Cortex of kidney (tissue), 1 donor: Measurements from ENCODE around the gene RNU6-8.

ENCODE experiments used
- DNase-seq: peaks from one replicate; lab custom pipeline; 2025; lab: John Stamatoyannopoulos, UW

The RNU6-8 gene

GRCh38 chr14:32202998-32203882 is at the start of gene RNU6-8:
Gene RNU6-8, minus strand, starts transcription at chr14:32203269.
- DNase-seq = peak; percentile 48

DNA sequence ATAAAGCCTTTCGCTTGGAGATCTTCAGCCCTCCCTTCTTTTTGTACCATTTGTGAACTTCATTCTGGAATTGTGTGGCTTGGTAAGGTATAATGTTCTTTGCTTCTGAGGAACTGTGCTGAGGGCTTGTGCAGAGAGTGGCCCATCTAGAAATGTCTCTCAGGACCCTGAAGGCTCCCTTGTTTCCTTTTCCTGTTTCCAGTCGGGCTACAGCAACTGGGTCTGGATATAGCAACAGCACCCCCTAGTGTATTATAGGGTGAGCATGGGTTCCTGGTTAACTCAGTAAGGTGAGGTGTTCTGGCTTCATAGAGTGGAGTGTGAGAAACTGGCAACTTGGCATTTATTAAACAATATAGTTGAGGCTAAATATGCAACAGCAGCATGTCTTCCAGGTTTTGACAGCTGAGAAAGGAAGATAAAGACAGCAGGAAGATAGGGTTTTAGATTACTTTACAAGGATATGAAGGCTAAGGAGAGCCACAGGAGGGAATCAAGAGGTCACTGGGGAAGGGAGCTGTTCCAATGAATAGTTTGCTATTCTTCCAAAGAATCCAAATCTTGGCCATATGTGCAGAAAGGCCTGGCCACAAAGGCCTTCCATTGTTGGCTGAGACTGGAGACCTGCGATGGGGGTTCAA is 49.1 kb upstream of the RNU6-8 start:
- no peak for DNase-seq

GRCh38 chr14:32251530-32251929 is 48.5 kb upstream of the RNU6-8 start:
- no peak for DNase-seq

DNA sequence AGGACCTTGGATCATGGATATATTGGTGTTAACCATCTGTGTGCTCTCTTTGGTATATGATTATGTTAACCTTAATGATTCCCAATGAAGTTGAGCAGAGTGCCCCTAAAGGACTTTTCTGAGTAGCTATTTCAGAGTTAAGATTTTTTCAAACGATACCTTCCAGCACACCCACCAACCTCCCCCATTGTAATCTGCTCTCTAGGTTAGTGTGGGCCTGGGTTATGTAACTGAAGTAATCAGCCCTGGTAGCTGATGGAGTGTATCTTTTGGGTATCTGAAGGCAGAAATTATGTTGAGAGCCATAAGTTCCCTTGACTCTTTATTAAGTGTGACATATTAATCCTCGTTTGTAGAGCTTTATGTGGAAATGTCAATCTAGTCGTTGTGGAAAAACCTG is 47.6 kb upstream of the RNU6-8 start:
- DNase-seq = no peak

DNA sequence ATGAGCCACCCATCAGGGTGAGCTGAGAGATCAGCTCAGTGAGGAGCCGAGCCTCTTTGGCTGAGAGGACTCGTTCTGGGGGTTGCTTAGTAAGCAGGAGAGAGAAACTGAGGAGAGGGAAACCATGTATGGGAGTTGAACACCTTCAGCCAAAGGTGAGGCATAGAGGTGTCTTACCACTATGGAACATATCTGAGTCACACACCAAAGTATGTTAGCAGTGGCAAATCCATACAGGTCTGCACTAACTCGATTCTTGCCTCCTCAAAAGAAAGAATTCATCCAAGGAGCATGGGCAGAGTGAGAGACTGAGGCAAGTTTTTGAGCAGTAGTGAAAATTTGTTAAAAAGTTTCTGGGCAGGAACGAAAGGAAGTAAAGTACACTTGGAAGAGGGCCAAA is 46.7 kb upstream of the RNU6-8 start:
- DNase-seq = no peak

- DNase-seq = no peak
These were observed 46.3 kb upstream of the RNU6-8 start for GRCh38 chr14:32249371-32249770.

GRCh38 chr14:32246751-32247150 is 43.7 kb upstream of the RNU6-8 start:
- no peak for DNase-seq

GRCh38 chr14:32244404-32244803 is 41.3 kb upstream of the RNU6-8 start:
- DNase-seq = no peak

DNA sequence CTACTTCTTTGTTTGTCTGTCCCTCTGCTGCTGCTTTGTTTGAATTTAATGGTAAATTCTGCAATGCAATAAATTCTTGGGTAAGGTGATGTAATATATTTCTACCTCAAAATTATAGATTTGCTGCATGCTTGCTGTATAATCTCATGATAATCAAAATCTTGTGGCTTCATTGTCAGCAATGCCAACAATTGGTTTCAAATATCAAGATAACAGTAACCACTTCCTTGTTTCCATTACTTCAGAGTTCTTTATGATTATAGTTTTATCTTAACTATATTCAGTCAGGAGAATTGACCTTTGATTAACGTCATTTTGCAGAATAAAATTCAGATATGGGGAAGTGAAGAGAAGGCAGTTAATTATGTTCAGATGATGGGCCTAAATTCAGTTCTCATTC is 30.2 kb upstream of the RNU6-8 start:
- DNase-seq = no peak

DNA sequence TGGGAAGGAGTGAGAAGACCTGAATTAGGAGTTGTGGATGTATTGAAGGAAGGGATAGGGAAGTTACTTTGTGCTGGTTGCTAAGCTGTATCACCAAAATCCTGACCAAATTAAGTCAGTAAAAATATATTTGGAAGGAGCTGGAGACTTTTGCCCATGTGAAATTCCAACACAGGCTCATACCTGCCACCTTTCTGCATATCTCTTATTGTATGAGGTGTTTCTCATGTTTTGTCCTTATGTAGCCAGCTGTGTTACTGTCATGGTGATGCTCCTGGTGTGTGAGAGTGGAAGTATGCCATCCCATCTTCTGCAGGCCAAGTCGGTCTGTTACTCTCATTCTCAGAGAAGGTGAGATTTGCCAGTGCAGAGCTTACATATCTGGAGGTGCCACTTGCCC is 29.4 kb upstream of the RNU6-8 start:
- DNase-seq = no peak

DNA sequence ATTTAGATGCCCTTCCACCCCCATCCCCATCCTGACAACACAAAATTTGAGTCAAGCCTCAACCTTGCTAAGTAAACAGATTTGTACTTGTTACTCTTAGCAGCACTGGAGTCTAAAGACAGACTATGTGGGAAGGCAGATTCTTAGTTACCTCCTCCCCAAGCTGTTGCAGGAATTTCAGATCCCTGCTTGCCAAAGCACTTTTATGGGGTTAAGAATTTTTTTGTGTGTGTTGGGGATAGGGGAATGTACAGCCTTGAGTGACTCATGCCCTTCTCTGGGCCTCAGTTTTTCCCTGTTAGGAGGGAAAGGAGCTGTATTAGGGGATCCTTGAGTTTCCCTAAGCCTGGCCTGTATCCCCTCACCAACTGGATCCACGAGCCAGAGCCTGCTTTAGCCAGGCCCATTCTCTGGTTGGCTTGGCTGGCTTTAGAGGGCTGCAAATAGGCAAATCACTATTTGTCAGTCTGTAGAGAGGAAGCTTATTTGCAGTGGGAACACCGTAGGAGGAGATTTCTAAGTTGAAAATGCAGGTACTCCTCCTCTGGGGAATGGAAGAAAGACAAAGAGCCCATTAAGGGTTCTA is 27.7 kb upstream of the RNU6-8 start:
- no peak for DNase-seq

DNA sequence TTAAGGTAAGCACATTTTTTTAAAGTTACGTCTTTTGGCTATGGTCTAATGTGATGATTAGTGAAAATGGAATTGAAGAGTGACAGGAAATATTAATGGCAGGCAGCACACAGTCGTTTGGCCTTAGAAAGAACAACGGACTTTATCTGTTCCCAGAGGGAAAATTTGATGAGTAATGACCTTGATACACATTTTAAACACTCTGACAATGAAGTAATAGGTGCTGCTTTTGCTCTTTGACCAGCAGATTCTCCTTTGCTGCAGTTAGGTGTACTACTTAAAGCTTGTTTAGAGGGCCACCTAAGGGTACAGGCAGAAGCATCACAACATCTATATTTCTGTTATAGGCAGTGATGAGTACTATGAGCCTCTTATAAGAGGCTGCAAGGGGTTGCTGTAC is 27.1 kb upstream of the RNU6-8 start:
- DNase-seq = no peak

DNA sequence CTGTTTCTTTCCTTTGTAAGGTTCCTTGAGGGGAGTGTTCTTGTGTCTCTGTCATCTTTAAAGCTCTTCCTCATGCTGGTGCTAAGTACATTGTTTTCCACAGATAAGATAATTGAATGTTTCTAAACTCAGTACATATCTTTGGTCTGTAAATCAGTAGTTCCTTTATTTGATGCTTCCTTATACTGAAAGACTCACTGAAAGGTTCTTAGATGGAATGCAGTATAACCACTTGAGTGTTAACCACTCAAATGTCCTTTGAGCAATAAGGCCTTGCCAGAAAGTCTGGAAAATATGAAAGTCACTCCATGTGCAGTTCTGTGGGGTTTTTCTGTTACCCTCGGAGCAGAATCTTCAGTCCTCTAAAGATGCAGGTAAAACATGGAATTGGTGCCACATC is 23.0 kb upstream of the RNU6-8 start:
- DNase-seq = no peak

DNA sequence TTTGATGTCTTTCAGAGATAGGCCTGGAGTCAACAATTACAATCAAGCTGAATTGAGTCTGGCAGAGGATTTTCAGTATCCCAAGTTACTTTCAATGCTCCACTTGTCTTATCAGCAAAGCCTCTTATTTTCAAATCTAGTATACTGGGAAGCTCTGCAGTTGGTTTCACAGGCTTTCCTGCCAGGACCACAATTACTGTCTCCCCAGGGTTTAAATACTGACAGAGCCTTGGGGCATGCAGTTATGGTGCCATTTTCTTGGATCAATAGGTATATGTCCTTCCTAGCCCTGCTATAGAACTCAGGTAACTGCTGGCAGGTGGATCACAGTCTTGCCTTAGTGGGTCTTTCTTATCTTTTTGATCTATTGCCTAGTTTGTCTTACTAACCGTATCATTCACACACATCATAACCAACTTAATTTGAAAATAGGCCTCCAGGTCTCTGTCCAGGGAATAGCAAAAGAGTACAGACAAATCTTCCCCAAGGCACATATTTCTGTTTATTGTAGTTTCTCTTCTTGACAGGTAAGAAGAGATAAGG is 22.4 kb upstream of the RNU6-8 start:
- DNase-seq = no peak

- no peak for DNase-seq
These were observed 21.8 kb upstream of the RNU6-8 start for GRCh38 chr14:32224737-32225377.

GRCh38 chr14:32217301-32217700 is 14.2 kb upstream of the RNU6-8 start:
- no peak for DNase-seq

DNA sequence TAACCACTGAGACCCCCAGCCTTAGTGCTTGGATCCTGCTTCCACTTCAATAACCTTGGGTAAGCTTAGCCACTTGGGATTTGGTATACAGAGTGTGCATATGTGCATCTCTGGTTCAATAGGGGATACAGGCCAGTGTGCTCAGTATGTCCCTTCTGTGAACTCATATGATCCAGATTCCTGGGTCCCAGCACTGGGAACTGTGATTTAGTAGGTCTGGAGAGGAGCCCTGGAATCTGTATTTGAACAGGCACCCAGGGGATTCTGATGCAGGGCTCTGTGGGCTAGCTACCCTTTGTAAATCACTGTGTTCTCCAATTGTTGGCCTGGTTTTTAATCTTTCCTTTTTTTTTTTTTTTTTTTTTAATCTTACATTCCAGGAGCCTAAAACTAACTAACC is 9.8 kb upstream of the RNU6-8 start:
- no peak for DNase-seq

- DNase-seq = no peak
These were observed 8.0 kb upstream of the RNU6-8 start for GRCh38 chr14:32211068-32211404.

DNA sequence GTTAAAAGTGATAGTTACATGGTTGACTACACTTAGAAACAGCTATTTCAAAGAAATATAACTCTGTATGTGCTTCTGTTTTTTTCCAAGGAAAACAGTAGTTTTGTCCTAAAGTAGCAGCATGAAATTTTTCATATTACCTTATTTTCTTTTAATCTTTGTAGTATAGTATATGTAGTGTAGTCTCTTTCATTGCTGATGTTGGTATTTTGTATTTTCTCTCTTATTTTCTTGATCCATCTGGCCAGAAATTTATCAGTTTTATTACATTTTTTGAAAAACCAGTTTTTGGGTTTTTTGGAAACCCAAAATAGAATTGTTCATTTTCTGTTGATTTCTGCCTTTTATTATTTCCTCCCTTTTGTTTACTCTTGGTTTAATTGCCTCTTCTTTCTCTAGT is 6.4 kb upstream of the RNU6-8 start:
- DNase-seq = no peak

- DNase-seq = no peak
These were observed 5.4 kb upstream of the RNU6-8 start for GRCh38 chr14:32208490-32208889.

- no peak for DNase-seq
These were observed 3.5 kb upstream of the RNU6-8 start for GRCh38 chr14:32206552-32206951.

GRCh38 chr14:32205984-32206383 is 2.9 kb upstream of the RNU6-8 start:
- no peak for DNase-seq

- no peak for DNase-seq
These were observed 2.5 kb upstream of the RNU6-8 start for GRCh38 chr14:32205554-32205953.
